ENCODE data around the gene NACC1. TPM values are rescaled to one million over a fixed set of nuclear protein-coding genes. Genes with fewer than 3 reads are reported as not detected.
"Not testable (repeated sequence)": the region's sequence is repeated elsewhere in the genome, so short reads cannot be mapped to it uniquely, and the experiment has no call there.

NACC1 gene
- total RNA-seq, 1 experiment from 2014 or later, result 55.9 TPM

GRCh38 chr19:13139633-13140311, 21.7 kb downstream of the NACC1 start:
- intact Hi-C loops (cut with micrococcal nuclease), result no loop called here
- H3K27ac Mint-ChIP-seq (ENCODE audit: low read depth, unreplicated experiment), result no peak overlapping the region
- no peak for DNase-seq (ENCODE audit: unreplicated experiment)

GRCh38 chr19:13146763-13147563, 28.9 kb downstream of the NACC1 start:
- DNase-seq (ENCODE audit: unreplicated experiment), result peak; percentile 84

More at GRCh38 chr19:13139633-13140311, 21.7 kb downstream of the NACC1 start:
- ChIA-PET CTCF (no interaction called here), POLR2A (no interaction called here)
- H3K9me3 Mint-ChIP-seq (ENCODE audit: unreplicated experiment), result no peaks in the 10 kb centered on the region
- TF ChIP-seq CTCF (IDR thresholded peaks at IDR 0.05; ENCODE audit: unreplicated experiment), result no peak
- no peaks in the 10 kb centered on the region for H3K27me3 Mint-ChIP-seq (ENCODE audit: insufficient read depth, unreplicated experiment)
- peaks cover 60% of the 10 kb centered on the region for H3K36me3 Mint-ChIP-seq (ENCODE audit: insufficient read depth, unreplicated experiment)
- BruUV-seq (replicated peaks), result TSS peak; percentile 23
- no peaks in the 10 kb centered on the region for H3K4me1 Mint-ChIP-seq (ENCODE audit: insufficient read depth, unreplicated experiment)
- H3K4me3 Mint-ChIP-seq (ENCODE audit: unreplicated experiment), result no peak overlapping the region

GRCh38 chr19:13149173-13149627, 31.1 kb downstream of the NACC1 start:
- ChIA-PET CTCF (interaction anchor here (0.6 to 1.1 kb wide), 3 partner anchors 14 to 184 kb away, joined by 3 read pairs; no protein-coding TSS in a partner anchor), POLR2A (interaction anchor here (0.6 to 4.0 kb wide), 5 partner anchors 15 to 193 kb away, joined by 3 to 53 read pairs (median 21); partner anchors contain the start of genes NACC1 and TRMT1)
- H3K27me3 Mint-ChIP-seq (ENCODE audit: insufficient read depth, unreplicated experiment); H3K9me3 Mint-ChIP-seq (ENCODE audit: unreplicated experiment); DNase-seq (ENCODE audit: unreplicated experiment); intact Hi-C loops (cut with micrococcal nuclease); BruUV-seq (replicated peaks): not testable (repeated sequence)
- Mint-ChIP-seq H3K4me1 (ENCODE audit: insufficient read depth, unreplicated experiment) (peaks cover 11% of the 10 kb centered on the region), H3K27ac (ENCODE audit: low read depth, unreplicated experiment) (peak overlapping the region; percentile 92), H3K4me3 (ENCODE audit: unreplicated experiment) (peak overlapping the region; percentile 82), H3K36me3 (ENCODE audit: insufficient read depth, unreplicated experiment) (peaks cover 43% of the 10 kb centered on the region)

More at GRCh38 chr19:13146763-13147563, 28.9 kb downstream of the NACC1 start:
- Mint-ChIP-seq H3K27ac (ENCODE audit: low read depth, unreplicated experiment) (peak overlapping the region; percentile 46), H3K4me1 (ENCODE audit: insufficient read depth, unreplicated experiment) (peaks cover 11% of the 10 kb centered on the region), H3K27me3 (ENCODE audit: insufficient read depth, unreplicated experiment) (no peaks in the 10 kb centered on the region), H3K36me3 (ENCODE audit: insufficient read depth, unreplicated experiment) (peaks cover 26% of the 10 kb centered on the region), H3K9me3 (ENCODE audit: unreplicated experiment) (no peaks in the 10 kb centered on the region), H3K4me3 (ENCODE audit: unreplicated experiment) (peak overlapping the region; percentile 16)
- ChIA-PET POLR2A (interaction anchor here (0.7 kb wide), 1 partner anchor 409 kb away, joined by 3 read pairs; no protein-coding TSS in a partner anchor), CTCF (interaction anchor here (0.7 to 1.2 kb wide), 2 partner anchors 182 to 475 kb away, joined by 3 read pairs; no protein-coding TSS in a partner anchor)
- no peak for TF ChIP-seq CTCF (IDR thresholded peaks at IDR 0.05; ENCODE audit: unreplicated experiment)
- intact Hi-C loops (cut with micrococcal nuclease), result no loop called here
- no TSS peak for BruUV-seq (replicated peaks)

- POLR2A ChIA-PET, result interaction anchor here (0.6 to 4.0 kb wide), 10 partner anchors 15 to 203 kb away, joined by 3 to 53 read pairs (median 4); partner anchors contain the start of genes NACC1 and TRMT1
- peak overlapping the region; percentile 82 for H3K4me3 Mint-ChIP-seq (ENCODE audit: unreplicated experiment)
- no peak for TF ChIP-seq CTCF (IDR thresholded peaks at IDR 0.05; ENCODE audit: unreplicated experiment)
- peaks cover 11% of the 10 kb centered on the region for H3K4me1 Mint-ChIP-seq (ENCODE audit: insufficient read depth, unreplicated experiment)
- H3K27ac Mint-ChIP-seq (ENCODE audit: low read depth, unreplicated experiment), result peak overlapping the region; percentile 92
- peak; percentile 48 for DNase-seq (ENCODE audit: unreplicated experiment)
- no peaks in the 10 kb centered on the region for H3K27me3 Mint-ChIP-seq (ENCODE audit: insufficient read depth, unreplicated experiment)
- intact Hi-C loops (cut with micrococcal nuclease), result loop anchor here (1.0 to 10.0 kb wide), 3 partner anchors 31 to 112 kb away; partner anchors contain the start of gene NACC1
- no peaks in the 10 kb centered on the region for H3K9me3 Mint-ChIP-seq (ENCODE audit: unreplicated experiment)
- CTCF ChIA-PET, result interaction anchor here (0.7 to 1.2 kb wide), 6 partner anchors 8 to 580 kb away, joined by 3 to 4 read pairs (median 3); no protein-coding TSS in a partner anchor
- no TSS peak for BruUV-seq (replicated peaks)
- peaks cover 43% of the 10 kb centered on the region for H3K36me3 Mint-ChIP-seq (ENCODE audit: insufficient read depth, unreplicated experiment)
These were observed 31.6 kb downstream of the NACC1 start for GRCh38 chr19:13149628-13150186.
